Erythroblast (primary cell): ENCODE results near the gene SECISBP2.

Experiments used
- GATA1 ChIP-seq: IDR thresholded peaks from 2 replicates; pipeline ENCODE4 v1.6.1; 2011; ENCODE audit warnings: low read depth, mild to moderate bottlenecking, control low read depth, low read length, moderate library complexity
- POLR2A ChIP-seq: IDR thresholded peaks from 2 replicates; pipeline ENCODE4 v1.6.1; 2011; ENCODE audit warnings: mild to moderate bottlenecking, low read length

- TF ChIP-seq POLR2A (no peak), GATA1 (no peak)
Measured at GRCh38 chr9:89293014-89293413, 25.3 kb upstream of the SECISBP2 start.
